ENCODE results near the gene KLHL36.

- TF ChIP-seq, protein P1, sequence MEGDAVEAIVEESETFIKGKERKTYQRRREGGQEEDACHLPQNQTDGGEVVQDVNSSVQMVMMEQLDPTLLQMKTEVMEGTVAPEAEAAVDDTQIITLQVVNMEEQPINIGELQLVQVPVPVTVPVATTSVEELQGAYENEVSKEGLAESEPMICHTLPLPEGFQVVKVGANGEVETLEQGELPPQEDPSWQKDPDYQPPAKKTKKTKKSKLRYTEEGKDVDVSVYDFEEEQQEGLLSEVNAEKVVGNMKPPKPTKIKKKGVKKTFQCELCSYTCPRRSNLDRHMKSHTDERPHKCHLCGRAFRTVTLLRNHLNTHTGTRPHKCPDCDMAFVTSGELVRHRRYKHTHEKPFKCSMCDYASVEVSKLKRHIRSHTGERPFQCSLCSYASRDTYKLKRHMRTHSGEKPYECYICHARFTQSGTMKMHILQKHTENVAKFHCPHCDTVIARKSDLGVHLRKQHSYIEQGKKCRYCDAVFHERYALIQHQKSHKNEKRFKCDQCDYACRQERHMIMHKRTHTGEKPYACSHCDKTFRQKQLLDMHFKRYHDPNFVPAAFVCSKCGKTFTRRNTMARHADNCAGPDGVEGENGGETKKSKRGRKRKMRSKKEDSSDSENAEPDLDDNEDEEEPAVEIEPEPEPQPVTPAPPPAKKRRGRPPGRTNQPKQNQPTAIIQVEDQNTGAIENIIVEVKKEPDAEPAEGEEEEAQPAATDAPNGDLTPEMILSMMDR (conservative IDR thresholded peaks at IDR 0.05; ENCODE audit: low read length): no peak
- no peak for TF ChIP-seq EZH2phosphoT487 (IDR thresholded peaks at IDR 0.05; ENCODE audit: borderline replicate concordance)
Measured at GRCh38 chr16:84678541-84678940, 30.2 kb downstream of the KLHL36 start.

Data from Loucy (cell line).